HEK293 (cell line): ENCODE results near the gene KIF3B.
A peak's percentile ranks its signal among the peaks of the same experiment; 100 is the strongest.

Experiments used
- CTCF ChIA-PET: fragments of 350-600 bp; formaldehyde crosslinking; extraction: SDS; loops from one replicate; lab custom pipeline; 2021; ENCODE audit warnings: antibody characterized with exemption; lab: Yijun Ruan, JAX
- POLR2A ChIA-PET: fragments of 300-600 bp; formaldehyde crosslinking; extraction: SDS; loops from one replicate; lab custom pipeline; 2020; ENCODE audit warnings: antibody characterized with exemption, inconsistent platforms; lab: Yijun Ruan, JAX
- H3K27ac ChIP-seq: fragments of 200-500 bp; sonication (Bioruptor generic); 2 replicates; pipeline ENCODE4 v1.5.1; 2014; ENCODE audit warnings: low read depth, low read length, control low read depth, inconsistent platforms; ENCODE audit errors: extremely low read depth
- H3K36me3 ChIP-seq, 2 experiments: fragments of 200-500 bp in 1 of 2; sonication (Bioruptor generic) in 1 of 2; 1 replicate in 1 of 2; 2 replicates in 1 of 2; pipeline ENCODE4 v1.5.1; 2014 to 2017; ENCODE audit warnings: inconsistent platforms in 2 of 2, low read length in 2 of 2; ENCODE audit not compliant: control insufficient read depth in 2 of 2, insufficient read depth in 1 of 2
- H3K4me1 ChIP-seq: fragments of 200-500 bp; sonication (Bioruptor generic); 2 replicates; pipeline ENCODE4 v1.5.1; 2014; ENCODE audit warnings: mild to moderate bottlenecking, low read length, inconsistent platforms; ENCODE audit not compliant: control insufficient read depth, insufficient read depth
- H3K4me3 ChIP-seq: 2 replicates; pipeline ENCODE4 v1.5.1; 2011; ENCODE audit warnings: low read depth, mild to moderate bottlenecking, control low read depth, low read length, moderate library complexity
- H3K9me3 ChIP-seq: fragments of 200-500 bp; sonication (Bioruptor generic); 2 replicates; pipeline ENCODE4 v1.5.1; 2014; ENCODE audit warnings: low read depth, low read length, inconsistent platforms; ENCODE audit not compliant: control insufficient read depth, insufficient read depth
- BCL11A ChIP-seq: fragments of 450-650 bp; formaldehyde crosslinking; IDR thresholded peaks from 2 replicates; pipeline ENCODE4 v1.5.1; 2016; ENCODE audit warnings: low read depth, missing biosample characterization, missing genetic modification characterization
- GLIS1 ChIP-seq: fragments of 450-650 bp; formaldehyde crosslinking; IDR thresholded peaks from 2 replicates; pipeline ENCODE4 v1.5.1; 2016; ENCODE audit warnings: missing biosample characterization, missing genetic modification characterization
- HIC1 ChIP-seq: fragments of 450-650 bp; formaldehyde crosslinking; IDR thresholded peaks from 2 replicates; pipeline ENCODE4 v1.5.1; 2016; ENCODE audit warnings: missing biosample characterization, missing genetic modification characterization
- IKZF3 ChIP-seq: fragments of 450-650 bp; IDR thresholded peaks from 2 replicates; pipeline ENCODE4 v1.5.0; 2018; ENCODE audit warnings: missing biosample characterization, mild to moderate bottlenecking, missing genetic modification characterization, moderate library complexity
- KLF10 ChIP-seq: fragments of 450-650 bp; IDR thresholded peaks from 2 replicates; pipeline ENCODE4 v1.5.1; 2018; ENCODE audit warnings: missing biosample characterization, mild to moderate bottlenecking, missing genetic modification characterization
- KLF8 ChIP-seq: fragments of 450-650 bp; formaldehyde crosslinking; IDR thresholded peaks from 2 replicates; pipeline ENCODE4 v1.5.1; 2016; ENCODE audit warnings: missing biosample characterization, missing genetic modification characterization
- KLF9 ChIP-seq: fragments of 450-650 bp; formaldehyde crosslinking; IDR thresholded peaks from 2 replicates; pipeline ENCODE4 v1.5.1; 2016; ENCODE audit warnings: missing biosample characterization, missing genetic modification characterization, low read depth
- SP7 ChIP-seq: fragments of 450-650 bp; formaldehyde crosslinking; IDR thresholded peaks from 2 replicates; pipeline ENCODE4 v1.5.1; 2016; ENCODE audit warnings: missing biosample characterization, missing genetic modification characterization
- TRIM28 ChIP-seq: IDR thresholded peaks from 2 replicates; pipeline ENCODE4 v1.6.1; 2011; ENCODE audit warnings: low read length, control low read depth, borderline replicate concordance
- YY2 ChIP-seq: fragments of 450-650 bp; formaldehyde crosslinking; IDR thresholded peaks from 2 replicates; pipeline ENCODE4 v1.5.1; 2016; ENCODE audit warnings: missing biosample characterization, missing genetic modification characterization
- ZBTB17 ChIP-seq: fragments of 450-650 bp; formaldehyde crosslinking; IDR thresholded peaks from 2 replicates; pipeline ENCODE4 v1.5.1; 2016; ENCODE audit warnings: missing biosample characterization, missing genetic modification characterization
- ZBTB44 ChIP-seq: fragments of 450-650 bp; IDR thresholded peaks from 2 replicates; pipeline ENCODE4 v1.5.1; 2018; ENCODE audit warnings: missing biosample characterization, mild to moderate bottlenecking, missing genetic modification characterization
- ZNF138 ChIP-seq: fragments of 450-650 bp; formaldehyde crosslinking; IDR thresholded peaks from 2 replicates; pipeline ENCODE4 v1.5.1; 2016; ENCODE audit warnings: missing biosample characterization, missing genetic modification characterization, borderline replicate concordance
- ZNF18 ChIP-seq: fragments of 450-650 bp; formaldehyde crosslinking; IDR thresholded peaks from 2 replicates; pipeline ENCODE4 v1.5.1; 2016; ENCODE audit warnings: missing biosample characterization, missing genetic modification characterization
- ZNF292 ChIP-seq: fragments of 450-650 bp; formaldehyde crosslinking; IDR thresholded peaks from 2 replicates; pipeline ENCODE4 v1.5.1; 2016; ENCODE audit warnings: low read depth, missing biosample characterization, missing genetic modification characterization, borderline replicate concordance
- ZNF341 ChIP-seq: fragments of 450-650 bp; formaldehyde crosslinking; IDR thresholded peaks from 2 replicates; pipeline ENCODE4; 2016; ENCODE audit warnings: low read depth, missing biosample characterization, missing genetic modification characterization
- ZNF362 ChIP-seq: fragments of 450-650 bp; formaldehyde crosslinking; IDR thresholded peaks from 2 replicates; pipeline ENCODE4 v1.5.1; 2016; ENCODE audit warnings: missing biosample characterization, missing genetic modification characterization
- ZNF391 ChIP-seq: fragments of 450-650 bp; formaldehyde crosslinking; IDR thresholded peaks from 2 replicates; pipeline ENCODE4 v1.5.1; 2016; ENCODE audit warnings: low read depth, missing biosample characterization, missing genetic modification characterization, borderline replicate concordance
- ZNF473 ChIP-seq: fragments of 450-650 bp; formaldehyde crosslinking; IDR thresholded peaks from 2 replicates; pipeline ENCODE4 v1.5.1; 2017; ENCODE audit warnings: missing biosample characterization, missing genetic modification characterization
- ZNF514 ChIP-seq: fragments of 450-650 bp; formaldehyde crosslinking; IDR thresholded peaks from 2 replicates; pipeline ENCODE4 v1.5.1; 2016; ENCODE audit warnings: missing biosample characterization, missing genetic modification characterization
- ZNF571 ChIP-seq: fragments of 450-650 bp; formaldehyde crosslinking; IDR thresholded peaks from 2 replicates; pipeline ENCODE4 v1.5.0; 2017; ENCODE audit warnings: missing biosample characterization, missing genetic modification characterization
- ZNF600 ChIP-seq: fragments of 450-650 bp; formaldehyde crosslinking; IDR thresholded peaks from 2 replicates; pipeline ENCODE4 v1.5.1; 2016; ENCODE audit warnings: missing biosample characterization, missing genetic modification characterization
- ZNF629 ChIP-seq: fragments of 450-650 bp; formaldehyde crosslinking; IDR thresholded peaks from 2 replicates; pipeline ENCODE4 v1.5.1; 2017; ENCODE audit warnings: missing biosample characterization, missing genetic modification characterization
- ZNF639 ChIP-seq: fragments of 450-650 bp; formaldehyde crosslinking; IDR thresholded peaks from 2 replicates; pipeline ENCODE4 v1.5.1; 2016; ENCODE audit warnings: missing biosample characterization, missing genetic modification characterization
- ZNF664 ChIP-seq: fragments of 450-650 bp; formaldehyde crosslinking; IDR thresholded peaks from 2 replicates; pipeline ENCODE4 v1.5.1; 2016; ENCODE audit warnings: missing biosample characterization, missing genetic modification characterization
- ZNF670 ChIP-seq: fragments of 450-650 bp; formaldehyde crosslinking; IDR thresholded peaks from 2 replicates; pipeline ENCODE4 v1.5.1; 2016; ENCODE audit warnings: missing biosample characterization, missing genetic modification characterization, low read depth
- ZNF76 ChIP-seq: fragments of 450-650 bp; formaldehyde crosslinking; IDR thresholded peaks from 2 replicates; pipeline ENCODE4; 2016; ENCODE audit warnings: low read depth, missing biosample characterization, missing genetic modification characterization, borderline replicate concordance
- ZSCAN30 ChIP-seq: fragments of 450-650 bp; IDR thresholded peaks from 2 replicates; pipeline ENCODE4 v1.5.1; 2018; ENCODE audit warnings: missing biosample characterization, mild to moderate bottlenecking, missing genetic modification characterization, moderate library complexity

Gene KIF3B

GRCh38 chr20:32325706-32326503, 48.5 kb downstream of the KIF3B start:
- ChIA-PET CTCF (interaction anchor here (1.0 kb wide), 1 partner anchor 11 kb away, joined by 3 read pairs; no protein-coding TSS in a partner anchor), POLR2A (interaction anchor here (0.6 kb wide), 2 partner anchors 9 to 90 kb away, joined by 6 read pairs; no protein-coding TSS in a partner anchor)
- Histone ChIP-seq H3K4me1 (no peaks in the 10 kb centered on the region), H3K4me3 (no peak overlapping the region), H3K36me3 (peaks cover 0 to 23% of the 10 kb centered on the region in 2 experiments; a peak in 1 of 3 replicates), H3K9me3 (no peaks in the 10 kb centered on the region), H3K27ac (no peak overlapping the region)
- TF ChIP-seq SP7 = 0 out of 2 replicates have a peak, but pooled peaks have one; percentile 26
- peak; percentile 61; the same call in 1 of the 2 replicates for TF ChIP-seq ZBTB17
- TF ChIP-seq HIC1 (tag by site-specific recombination) = no peak
- no peak for TF ChIP-seq ZNF473 (tag by site-specific recombination)
- TF ChIP-seq IKZF3 = 0 out of 2 replicates have a peak, but pooled peaks have one; percentile 16
- TF ChIP-seq ZNF571 (tag by site-specific recombination) = no peak
- TF ChIP-seq ZBTB44 = no peak
- TF ChIP-seq ZNF514 = no peak
- TF ChIP-seq KLF9 = no peak
- TF ChIP-seq ZNF341 (tag by site-specific recombination) = no peak
- 0 out of 2 replicates have a peak, but pooled peaks have one; percentile 31 for TF ChIP-seq ZNF639 (tag by site-specific recombination)
- TF ChIP-seq ZNF391 (tag by site-specific recombination) = no peak
- TF ChIP-seq BCL11A (tag by site-specific recombination) = peak; percentile 43; the same call in 1 of the 2 replicates
- no peak for TF ChIP-seq KLF8
- peak; percentile 29; the same call in 1 of the 2 replicates for TF ChIP-seq ZNF629 (tag by site-specific recombination)
- TF ChIP-seq TRIM28 = no peak
- no peak for TF ChIP-seq ZSCAN30
- TF ChIP-seq GLIS1 (tag by site-specific recombination) = peak; percentile 58
- TF ChIP-seq ZNF670 (tag by site-specific recombination) = no peak
- TF ChIP-seq ZNF292 (tag by site-specific recombination) = no peak
- TF ChIP-seq ZNF664 (tag by site-specific recombination) = no peak
- TF ChIP-seq ZNF76 (tag by site-specific recombination) = no peak
- no peak for TF ChIP-seq ZNF138 (tag by site-specific recombination)
- TF ChIP-seq ZNF362 = no peak
- no peak for TF ChIP-seq YY2 (tag by site-specific recombination)
- TF ChIP-seq ZNF18 (tag by site-specific recombination) = no peak
- TF ChIP-seq KLF10 (tag by site-specific recombination) = no peak
- 0 out of 2 replicates have a peak, but pooled peaks have one; percentile 20 for TF ChIP-seq ZNF600 (tag by site-specific recombination)
